HG03457 (cell line): ENCODE data around the gene OR8D2.
A peak's percentile ranks its signal among the peaks of the same experiment; 100 is the strongest.

Source experiments
- ATAC-seq: cut with Tn5 transposase; IDR thresholded peaks from one replicate; pipeline ENCODE4 v1.9.1; 2021; ENCODE audit warnings: moderate number of reproducible peaks; ENCODE audit not compliant: unreplicated experiment

OR8D2 gene

GRCh38 chr11:124320097-124320496, at the start of gene OR8D2:
Gene OR8D2, minus strand, starts transcription at chr11:124320197. Its CDS starts 0 bp downstream, at chr11:124320197.
- ATAC-seq, result no peak

- ATAC-seq, result no peak
Measured at GRCh38 chr11:124359566-124359965, 39.6 kb upstream of the OR8D2 start.

- no peak for ATAC-seq
Measured at GRCh38 chr11:124346311-124346955, 26.4 kb upstream of the OR8D2 start.

GRCh38 chr11:124344346-124344745, 24.3 kb upstream of the OR8D2 start:
- ATAC-seq, result no peak

- no peak for ATAC-seq
Measured at GRCh38 chr11:124340142-124340447, 20.1 kb upstream of the OR8D2 start.

- ATAC-seq, result no peak
Measured at GRCh38 chr11:124339396-124340141, 19.6 kb upstream of the OR8D2 start.

- ATAC-seq, result no peak
Measured at GRCh38 chr11:124331873-124332272, 11.9 kb upstream of the OR8D2 start.

- ATAC-seq, result peak; percentile 71
Measured at GRCh38 chr11:124329787-124330478, 9.9 kb upstream of the OR8D2 start.

- ATAC-seq, result no peak
Measured at GRCh38 chr11:124327775-124328174, 7.8 kb upstream of the OR8D2 start.

- ATAC-seq, result no peak
Measured at GRCh38 chr11:124322356-124322755, 2.4 kb upstream of the OR8D2 start.

- no peak for ATAC-seq
Measured at GRCh38 chr11:124315052-124315451, 4.9 kb downstream of the OR8D2 start.

GRCh38 chr11:124313849-124314248, 6.1 kb downstream of the OR8D2 start, which contains the start of gene OR8D1:
Gene OR8D1, minus strand, starts transcription at chr11:124313949. Its CDS starts 3,183 bp downstream, at chr11:124310766.
- no peak for ATAC-seq

- no peak for ATAC-seq
Measured at GRCh38 chr11:124313131-124313530, 6.9 kb downstream of the OR8D2 start.

GRCh38 chr11:124311670-124312069, 8.3 kb downstream of the OR8D2 start:
- no peak for ATAC-seq

- ATAC-seq, result no peak
Measured at GRCh38 chr11:124311269-124311668, 8.7 kb downstream of the OR8D2 start.

GRCh38 chr11:124310721-124311120, 9.3 kb downstream of the OR8D2 start:
- no peak for ATAC-seq

GRCh38 chr11:124307093-124307492, 12.9 kb downstream of the OR8D2 start:
- no peak for ATAC-seq

GRCh38 chr11:124302347-124303125, 17.5 kb downstream of the OR8D2 start:
- ATAC-seq, result no peak

- ATAC-seq, result no peak
Measured at GRCh38 chr11:124301548-124301947, 18.4 kb downstream of the OR8D2 start.

GRCh38 chr11:124297921-124298320, 22.1 kb downstream of the OR8D2 start:
- no peak for ATAC-seq

GRCh38 chr11:124296016-124296415, 24.0 kb downstream of the OR8D2 start:
- no peak for ATAC-seq
